Choroid plexus epithelial cell (primary cell): ENCODE data around the gene BOLA2B.

Source experiments
- DNase-seq: peaks from one replicate; pipeline ENCODE4 v3.0.0-alpha.2; 2010; ENCODE audit warnings: low read depth
- H3K4me3 ChIP-seq: 2 replicates; pipeline ENCODE4 v1.5.1; 2011; ENCODE audit warnings: low read depth, mild to moderate bottlenecking, control low read depth, low read length, moderate library complexity
- TF ChIP-seq, protein P1 (sequence below): conservative IDR thresholded peaks from 2 replicates; pipeline ENCODE4 v1.5.1; 2011; ENCODE audit warnings: low read depth, mild to moderate bottlenecking, control low read depth, inconsistent platforms, low read length, moderate library complexity

The BOLA2B gene

DNA sequence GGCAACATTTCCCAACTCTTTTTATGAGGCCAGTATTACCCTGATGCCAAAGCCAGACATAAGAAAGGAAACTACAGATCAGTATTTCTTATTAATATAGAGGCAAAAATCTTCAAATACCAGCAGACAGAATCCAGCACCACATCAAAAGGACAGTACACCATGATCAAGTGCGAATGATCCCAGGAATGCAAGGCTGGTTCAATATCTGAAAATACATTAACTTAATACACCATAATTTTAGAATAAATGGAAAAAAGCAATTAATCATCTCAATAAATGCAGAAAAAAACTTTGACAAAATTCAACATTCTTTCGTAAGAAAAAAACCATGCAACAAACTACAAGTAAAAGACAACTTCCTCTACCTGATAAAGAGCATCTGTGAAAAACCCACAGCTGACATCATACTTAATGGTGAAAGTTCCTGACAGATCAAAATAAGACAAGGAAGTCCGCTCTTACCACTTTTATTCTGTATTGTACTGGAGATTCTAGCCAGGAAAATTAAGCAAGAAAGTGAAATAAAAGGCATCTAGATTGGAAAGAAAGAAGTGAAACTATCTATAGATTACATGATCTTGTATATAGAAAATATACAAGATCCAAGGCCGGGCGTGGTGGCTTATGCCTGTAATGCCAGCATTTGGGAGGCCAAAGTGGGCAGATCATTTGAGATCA, 44.1 kb downstream of the BOLA2B start:
- no peak for DNase-seq
- H3K4me3 ChIP-seq, result no peak overlapping the region
- TF ChIP-seq, protein P1, sequence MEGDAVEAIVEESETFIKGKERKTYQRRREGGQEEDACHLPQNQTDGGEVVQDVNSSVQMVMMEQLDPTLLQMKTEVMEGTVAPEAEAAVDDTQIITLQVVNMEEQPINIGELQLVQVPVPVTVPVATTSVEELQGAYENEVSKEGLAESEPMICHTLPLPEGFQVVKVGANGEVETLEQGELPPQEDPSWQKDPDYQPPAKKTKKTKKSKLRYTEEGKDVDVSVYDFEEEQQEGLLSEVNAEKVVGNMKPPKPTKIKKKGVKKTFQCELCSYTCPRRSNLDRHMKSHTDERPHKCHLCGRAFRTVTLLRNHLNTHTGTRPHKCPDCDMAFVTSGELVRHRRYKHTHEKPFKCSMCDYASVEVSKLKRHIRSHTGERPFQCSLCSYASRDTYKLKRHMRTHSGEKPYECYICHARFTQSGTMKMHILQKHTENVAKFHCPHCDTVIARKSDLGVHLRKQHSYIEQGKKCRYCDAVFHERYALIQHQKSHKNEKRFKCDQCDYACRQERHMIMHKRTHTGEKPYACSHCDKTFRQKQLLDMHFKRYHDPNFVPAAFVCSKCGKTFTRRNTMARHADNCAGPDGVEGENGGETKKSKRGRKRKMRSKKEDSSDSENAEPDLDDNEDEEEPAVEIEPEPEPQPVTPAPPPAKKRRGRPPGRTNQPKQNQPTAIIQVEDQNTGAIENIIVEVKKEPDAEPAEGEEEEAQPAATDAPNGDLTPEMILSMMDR, result no peak

DNA sequence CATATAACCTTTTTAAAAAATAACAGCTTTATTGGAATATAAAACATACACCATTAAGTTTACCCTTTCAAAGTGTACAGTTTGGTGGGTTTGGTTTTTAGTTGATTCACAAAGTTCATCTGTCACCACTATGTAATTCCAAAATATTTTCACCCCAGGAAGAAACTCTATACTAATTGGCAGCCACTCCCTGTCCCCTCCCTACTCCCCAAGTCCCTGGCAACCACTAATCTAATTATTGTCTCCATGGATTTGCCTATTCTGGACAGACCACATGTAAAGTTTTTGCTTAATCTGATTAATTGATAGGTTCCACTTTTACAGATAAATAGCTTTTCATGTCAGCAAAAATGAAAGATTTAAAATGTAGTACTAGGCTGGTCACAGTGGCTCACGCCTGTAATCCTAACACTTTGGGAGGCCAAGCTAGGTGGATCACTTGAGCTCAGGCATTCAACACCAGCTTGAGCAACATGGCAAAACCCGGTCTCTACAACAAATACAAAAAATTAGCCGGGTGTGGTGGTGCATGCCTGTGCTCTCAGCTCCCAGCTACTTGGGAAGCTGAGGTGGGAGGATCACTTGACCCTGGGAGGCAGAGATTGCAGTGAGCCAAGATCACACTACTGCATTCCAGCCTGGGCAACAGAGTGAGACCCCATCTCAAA, 45.5 kb downstream of the BOLA2B start:
- TF ChIP-seq, protein P1, result no peak
- no peak for DNase-seq
- no peak overlapping the region for H3K4me3 ChIP-seq

DNA sequence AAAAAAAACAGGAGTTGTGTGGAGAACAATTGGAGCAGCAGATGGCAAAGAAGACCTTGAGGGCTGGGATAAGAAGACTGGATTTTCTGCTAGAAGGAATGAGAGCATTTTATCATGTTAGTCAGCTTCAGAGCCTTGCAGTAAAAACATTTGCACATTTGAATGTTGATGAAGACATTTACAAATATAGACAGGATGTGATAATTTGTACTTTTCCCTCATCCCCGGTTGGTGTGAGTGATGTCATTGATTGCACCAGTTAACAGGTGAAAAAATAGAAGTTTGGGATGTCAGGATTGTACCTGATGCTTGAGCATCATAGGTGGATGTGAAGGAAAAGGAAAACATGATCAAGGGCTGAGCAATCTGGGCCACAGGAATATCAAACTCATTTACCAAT, 47.8 kb downstream of the BOLA2B start:
- no peak for DNase-seq
- TF ChIP-seq, protein P1, result no peak
- no peak overlapping the region for H3K4me3 ChIP-seq

DNA sequence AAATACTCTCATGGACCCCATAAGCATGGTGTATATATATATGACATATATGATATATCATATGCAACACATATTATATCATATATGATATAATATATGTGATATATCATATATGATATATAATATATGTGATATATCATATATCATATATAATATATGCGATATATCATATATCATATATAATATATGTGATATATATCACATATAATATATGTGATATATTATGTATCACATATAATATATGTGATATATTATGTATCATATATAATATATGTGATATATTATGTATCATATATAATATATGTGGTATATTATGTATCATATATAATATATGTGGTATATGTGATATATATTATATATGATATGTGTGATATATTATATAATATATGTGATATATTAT, 48.5 kb downstream of the BOLA2B start:
- DNase-seq, result no peak
- TF ChIP-seq, protein P1, result no peak
- H3K4me3 ChIP-seq, result no peak overlapping the region

DNA sequence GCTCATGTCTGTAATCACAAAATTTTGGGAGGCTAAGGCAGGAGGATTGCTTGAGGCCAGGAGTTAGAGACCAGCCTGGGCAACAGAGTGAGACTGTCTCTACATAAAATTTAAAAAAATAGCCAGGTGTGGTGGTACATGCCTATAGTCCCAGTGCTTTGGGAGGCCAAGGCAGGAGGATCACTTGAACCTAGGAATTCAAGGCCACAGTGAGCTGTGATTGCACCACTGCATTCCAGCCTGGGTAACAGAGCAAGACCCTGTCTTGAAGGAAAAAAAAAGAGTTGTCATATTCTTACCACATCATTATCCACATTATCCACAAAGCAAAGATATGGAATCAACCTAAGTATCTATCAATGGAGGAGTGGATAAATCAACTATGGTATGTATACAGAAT, 49.4 kb downstream of the BOLA2B start:
- DNase-seq, result no peak
- TF ChIP-seq, protein P1, result no peak
- no peak overlapping the region for H3K4me3 ChIP-seq

DNA sequence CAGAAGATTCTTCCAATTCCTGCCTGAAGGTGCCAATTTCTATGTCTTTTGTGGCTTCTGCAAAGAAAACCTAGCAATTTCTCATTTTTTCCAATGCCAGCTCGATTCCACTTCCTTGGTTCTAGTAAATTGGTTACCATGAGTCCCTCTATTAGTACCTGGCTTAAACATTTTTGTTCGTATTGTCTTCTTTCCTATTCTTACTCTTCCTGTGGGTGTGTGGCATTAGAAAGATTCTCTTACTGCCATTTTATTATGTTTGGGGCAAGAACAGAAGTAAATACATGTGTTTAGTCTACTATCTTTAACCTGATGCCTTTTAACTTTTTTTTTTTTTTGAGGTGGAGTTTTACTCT, 50.1 kb downstream of the BOLA2B start:
- TF ChIP-seq, protein P1, result no peak
- H3K4me3 ChIP-seq, result no peak overlapping the region
- DNase-seq, result no peak
